HEK293T (cell line): ENCODE data around the gene MYOD1.

ENCODE experiments used
- FOXK2 ChIP-seq: fragments of 450-650 bp; IDR thresholded peaks from 2 replicates; pipeline ENCODE4 v1.6.1; 2016; ENCODE audit warnings: mild to moderate bottlenecking
- FOXM1 ChIP-seq: fragments of 450-650 bp; IDR thresholded peaks from 2 replicates; pipeline ENCODE4 v1.6.1; 2017; ENCODE audit warnings: mild to moderate bottlenecking, borderline replicate concordance
- PKNOX1 ChIP-seq: fragments of 450-650 bp; IDR thresholded peaks from 2 replicates; pipeline ENCODE4 v1.6.1; 2016

GRCh38 chr11:17711836-17712235, 7.5 kb upstream of the MYOD1 start:
- TF ChIP-seq FOXM1 (no peak), PKNOX1 (no peak), FOXK2 (no peak)
